Activated CD4-positive, alpha-beta T cell treated with anti-CD3 and anti-CD28 coated beads for 48 hours (primary cell): ENCODE results near the gene TPRA1.

Experiments
- DNase-seq: peaks from one replicate; pipeline ENCODE4 v3.0.0-alpha.2; 2020

The TPRA1 gene

GRCh38 chr3:127590593-127591465 is at the start of gene TPRA1:
Gene TPRA1 (minus strand): TSS chr3:127590733. CDS start chr3:127580146, 10,587 bp downstream.
- DNase-seq: peak; percentile 88

- no peak for DNase-seq
These were observed 49.5 kb upstream of the TPRA1 start for GRCh38 chr3:127640042-127640355.

DNA sequence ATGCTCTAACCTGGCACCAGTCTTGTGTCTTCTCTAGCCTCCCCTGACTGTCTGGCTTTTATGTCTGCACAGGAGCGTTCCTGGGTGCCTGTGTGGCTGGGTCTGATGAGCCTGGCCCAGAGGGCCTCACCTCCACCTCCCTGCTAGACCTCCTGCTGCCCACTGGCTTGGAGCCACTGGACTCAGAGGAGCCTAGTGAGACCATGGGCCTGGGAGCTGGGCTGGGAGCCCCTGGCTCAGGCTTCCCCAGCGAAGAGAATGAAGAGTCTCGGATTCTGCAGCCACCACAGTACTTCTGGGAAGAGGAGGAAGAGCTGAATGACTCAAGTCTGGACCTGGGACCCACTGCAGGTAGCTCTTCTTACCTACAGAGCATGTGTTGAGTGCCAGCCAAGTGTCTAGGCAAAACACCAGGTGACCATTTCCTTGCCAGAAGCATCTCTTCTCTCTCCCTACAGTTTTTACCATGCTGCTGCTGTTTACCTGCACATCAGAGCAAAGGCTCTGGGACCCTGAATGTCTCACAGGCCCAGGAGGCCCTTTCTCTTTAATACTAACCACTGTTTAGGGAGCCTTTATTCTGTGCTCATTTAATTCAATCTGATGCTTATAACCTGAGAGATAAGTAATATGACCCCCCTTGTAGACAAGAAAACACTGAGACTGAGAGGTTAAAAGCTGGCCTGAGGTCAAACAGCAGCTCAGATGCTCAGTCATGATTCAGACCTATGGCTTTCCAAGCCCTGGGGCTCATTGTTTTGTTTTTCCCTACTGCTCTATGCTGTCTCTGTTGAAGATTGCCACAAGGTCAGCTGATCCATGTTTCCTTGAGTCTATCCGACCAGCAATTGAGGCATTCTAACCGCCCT is 48.9 kb upstream of the TPRA1 start:
- DNase-seq: no peak

DNA sequence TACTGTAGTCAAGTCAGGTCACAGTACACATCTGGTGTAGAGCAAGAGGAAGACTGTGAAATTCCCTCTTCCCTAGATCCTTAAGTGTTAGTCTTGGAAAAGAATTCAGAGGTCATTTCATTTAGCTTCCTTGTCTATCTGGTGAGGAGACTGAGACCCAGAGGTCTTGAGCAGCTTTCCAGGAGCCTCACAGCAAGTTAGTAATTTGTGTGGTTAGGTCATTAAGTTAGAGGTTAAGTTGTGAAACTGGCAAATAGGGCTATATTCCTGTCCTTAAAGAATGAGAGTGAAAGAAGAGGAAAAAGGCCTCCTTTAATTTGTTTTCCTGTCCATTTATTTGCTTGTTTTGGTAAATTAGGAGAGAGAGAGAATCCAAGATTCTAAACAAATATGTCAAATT is 47.4 kb upstream of the TPRA1 start:
- no peak for DNase-seq

DNA sequence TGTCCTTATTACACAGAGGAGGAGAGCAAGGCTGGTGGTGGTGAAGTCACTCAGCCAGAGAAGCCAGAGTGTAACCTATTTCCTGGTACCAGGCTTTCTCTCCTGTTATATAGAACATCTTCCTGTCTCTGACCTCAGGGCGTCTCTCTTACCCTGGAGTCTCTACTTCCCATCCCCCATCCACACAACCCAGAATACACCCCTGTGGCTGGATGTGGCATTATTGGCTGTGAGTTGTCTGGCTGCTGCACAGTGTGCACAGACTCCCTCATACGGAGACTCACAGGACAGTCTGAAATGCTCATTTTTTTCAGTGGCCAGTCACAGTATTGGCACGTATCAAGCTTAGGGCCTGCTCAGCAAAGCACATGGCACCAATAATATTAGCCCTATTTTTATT is 47.0 kb upstream of the TPRA1 start:
- no peak for DNase-seq

- no peak for DNase-seq
These were observed 44.1 kb upstream of the TPRA1 start for GRCh38 chr3:127634653-127635052.

- DNase-seq: no peak
These were observed 41.7 kb upstream of the TPRA1 start for GRCh38 chr3:127632035-127632820.

GRCh38 chr3:127630811-127631714 is 40.5 kb upstream of the TPRA1 start:
- no peak for DNase-seq

GRCh38 chr3:127629467-127630403 is 39.2 kb upstream of the TPRA1 start:
- DNase-seq: peak; percentile 44

GRCh38 chr3:127628788-127629466 is 38.4 kb upstream of the TPRA1 start, which contains the start of gene PODXL2:
Gene PODXL2 (plus strand): TSS chr3:127629185. CDS start chr3:127629220, 35 bp downstream.
- peak; percentile 38 for DNase-seq

DNA sequence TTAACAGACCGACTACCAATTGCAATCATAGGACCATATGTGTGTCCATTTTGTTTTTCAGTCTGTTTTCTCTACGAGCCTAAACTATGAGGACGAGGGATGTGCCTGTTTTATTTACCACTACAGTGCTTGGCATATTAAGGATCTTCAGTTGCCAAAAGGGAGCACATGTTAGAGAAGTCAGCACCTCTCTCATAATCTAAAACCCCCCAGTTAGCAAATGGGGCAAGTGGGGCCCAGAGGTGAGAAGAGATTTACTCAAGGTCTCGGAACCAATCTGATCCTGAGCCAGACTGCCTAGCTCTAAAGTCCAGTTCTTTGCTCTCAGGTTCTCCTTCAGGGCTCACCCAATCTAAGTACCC is 37.9 kb upstream of the TPRA1 start:
- DNase-seq: no peak

DNA sequence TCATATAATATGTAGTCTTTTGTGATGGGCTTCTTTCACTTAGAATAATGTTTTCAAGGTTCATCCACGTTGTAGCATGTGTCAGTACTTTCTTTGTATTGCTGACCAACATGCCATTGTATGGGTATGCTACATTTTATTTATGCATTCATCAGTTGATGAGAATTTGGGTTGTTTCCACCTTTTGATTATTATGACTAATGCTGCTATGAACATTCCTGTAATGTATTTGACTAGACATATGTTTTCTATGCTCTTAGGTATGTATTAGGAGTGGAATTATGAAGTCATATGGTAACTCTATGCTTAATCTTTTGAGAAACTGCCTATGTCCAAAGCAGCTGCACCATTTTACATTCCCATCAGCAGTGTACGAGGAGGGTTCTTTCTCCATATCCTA is 35.3 kb upstream of the TPRA1 start:
- no peak for DNase-seq

DNA sequence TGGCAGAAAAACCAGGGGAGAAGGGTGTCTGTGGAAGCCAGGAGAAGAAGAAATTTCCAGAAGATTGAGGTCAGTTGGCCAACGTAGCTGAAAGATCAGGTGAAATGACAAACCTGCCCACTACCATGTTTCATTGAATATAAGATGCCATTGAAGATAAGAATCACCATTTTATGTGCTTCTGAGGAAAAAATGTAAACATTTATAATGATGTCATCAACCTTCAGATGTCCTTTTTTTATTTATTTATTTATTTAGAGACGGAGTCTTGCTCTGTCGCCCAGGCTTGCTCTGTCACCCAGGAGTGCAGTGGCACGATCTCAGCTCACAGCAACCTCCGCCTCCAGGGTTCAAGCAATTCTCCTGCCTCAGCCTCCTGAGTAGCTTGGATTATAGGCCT is 33.5 kb upstream of the TPRA1 start:
- no peak for DNase-seq

DNA sequence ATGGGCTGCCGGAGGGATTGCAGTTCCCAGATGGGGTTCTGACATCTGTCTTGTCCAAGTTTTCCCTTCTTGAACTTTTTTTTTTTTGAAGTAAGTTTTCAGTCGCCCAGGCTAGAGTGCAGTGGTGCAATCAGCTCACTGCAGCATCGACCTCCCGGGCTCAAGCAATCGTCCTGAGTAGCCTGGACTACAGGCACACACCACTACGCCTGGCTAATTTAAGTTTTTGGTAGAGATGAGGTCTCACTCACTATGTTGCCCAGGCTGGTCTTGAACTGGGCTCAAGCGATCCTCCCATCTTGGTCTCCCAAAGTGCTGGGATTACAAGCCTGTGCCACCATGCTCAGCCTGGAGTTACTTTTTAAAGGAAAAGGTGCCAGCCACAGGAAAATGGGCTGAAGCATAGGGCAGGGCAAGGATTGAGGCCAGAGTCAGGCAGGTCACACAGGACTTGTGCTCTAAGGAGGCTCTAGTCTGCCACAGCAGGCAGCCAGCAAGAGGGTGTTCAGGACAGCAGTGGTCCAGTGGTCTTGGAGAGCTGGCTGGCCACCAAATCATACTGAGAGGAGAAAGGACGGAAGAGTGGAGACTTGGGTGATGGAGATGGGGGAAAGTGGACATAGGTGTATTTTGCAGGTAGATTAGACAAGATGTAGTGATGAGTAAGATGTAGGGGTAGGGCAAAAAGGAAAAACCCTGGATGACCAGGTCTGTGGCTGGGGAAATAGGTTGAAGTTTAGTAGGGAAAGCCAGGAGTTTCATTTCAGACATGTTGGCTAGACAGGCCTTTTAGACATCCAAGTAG is 32.4 kb upstream of the TPRA1 start:
- no peak for DNase-seq

GRCh38 chr3:127622031-127622430 is 31.5 kb upstream of the TPRA1 start:
- no peak for DNase-seq

DNA sequence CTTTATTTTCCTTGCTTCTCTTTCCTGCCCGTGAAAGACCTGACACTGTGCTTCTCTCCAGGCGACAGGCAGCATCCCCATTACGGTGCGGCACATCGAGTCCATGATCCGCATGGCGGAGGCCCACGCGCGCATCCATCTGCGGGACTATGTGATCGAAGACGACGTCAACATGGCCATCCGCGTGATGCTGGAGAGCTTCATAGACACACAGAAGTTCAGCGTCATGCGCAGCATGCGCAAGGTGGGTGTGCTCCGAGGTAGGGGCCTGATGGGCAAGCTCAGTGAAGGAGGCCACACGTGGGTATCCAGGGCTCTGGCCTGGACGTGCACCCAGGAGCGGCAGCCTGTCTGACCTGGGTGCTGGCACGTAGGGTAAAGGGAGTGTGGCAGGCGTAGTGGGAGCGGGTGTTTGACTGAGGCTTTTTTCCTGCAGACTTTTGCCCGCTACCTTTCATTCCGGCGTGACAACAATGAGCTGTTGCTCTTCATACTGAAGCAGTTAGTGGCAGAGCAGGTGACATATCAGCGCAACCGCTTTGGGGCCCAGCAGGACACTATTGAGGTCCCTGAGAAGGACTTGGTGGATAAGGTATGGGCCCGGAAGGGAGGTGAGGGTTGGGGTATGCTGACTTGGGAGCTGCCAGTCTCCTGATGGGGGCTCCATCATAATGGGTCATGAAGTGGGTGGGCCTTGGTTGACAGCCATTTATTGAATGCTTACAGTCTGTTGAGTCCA is 30.3 kb upstream of the TPRA1 start:
- DNase-seq: no peak

- no peak for DNase-seq
These were observed 28.4 kb upstream of the TPRA1 start for GRCh38 chr3:127618891-127619290.

- DNase-seq: no peak
These were observed 26.5 kb upstream of the TPRA1 start for GRCh38 chr3:127616836-127617605.
